Natural killer cell treated with Interleukin-12 subunit alpha and Interleukin-12 subunit beta and Interleukin-15 and Interleukin-18, amount 100 ng/mL, for 72 hours (primary cell): ENCODE data around the gene RNU1-2. TPM values are rescaled to one million over a fixed set of nuclear protein-coding genes. Genes with fewer than 3 reads are reported as not detected.
"Not testable (repeated sequence)": the region's sequence is repeated elsewhere in the genome, so short reads cannot be mapped to it uniquely, and the experiment has no call there.

ENCODE experiments used
- ATAC-seq, 2 donors: fragments of 150-1000 bp; cut with Tn5 transposase in 1 of 2; sonication (Bioruptor Pico), chemical (Tn5 transposase) in 1 of 2; 2 replicates each; pipeline ENCODE4 v1.10.0; 2021
- DNase-seq: peaks from one replicate; pipeline ENCODE4 v3.0.0; 2022; ENCODE audit warnings: low spot score
- H3K27ac Mint-ChIP-seq, 2 donors: 1 replicate in 1 of 2; 2 replicates in 1 of 2; pipeline ENCODE4 v1.8.0; 2022; ENCODE audit warnings: mixed read lengths in 2 of 2, mild to moderate bottlenecking in 1 of 2, moderate library complexity in 1 of 2
- H3K27me3 Mint-ChIP-seq, 2 donors: 1 replicate in 1 of 2; 2 replicates in 1 of 2; pipeline ENCODE4 v1.8.0; 2022; ENCODE audit warnings: mixed read lengths in 2 of 2
- H3K36me3 Mint-ChIP-seq: one replicate; pipeline ENCODE4 v1.8.0; 2022; ENCODE audit warnings: mixed read lengths
- H3K4me1 Mint-ChIP-seq, 2 donors: 1 replicate in 1 of 2; 2 replicates in 1 of 2; pipeline ENCODE4 v1.8.0; 2022; ENCODE audit warnings: low read depth in 2 of 2, mixed read lengths in 2 of 2, mild to moderate bottlenecking in 1 of 2
- H3K4me3 Mint-ChIP-seq: one replicate; pipeline ENCODE4 v1.8.0; 2022; ENCODE audit warnings: mixed read lengths
- H3K9me3 Mint-ChIP-seq: 2 replicates; pipeline ENCODE4 v1.8.0; 2022; ENCODE audit warnings: mixed read lengths
- total RNA-seq, 2 donors: library from RNA; stranded (reverse); gene quantifications; one replicate each; pipeline ENCODE4 v1.2.3, GENCODE V29; 2022

RNU1-2 gene
- total RNA-seq, 2 donors from 2014 or later, result 1,591 to 3,879 TPM

GRCh38 chr1:16933945-16934344 lies 38.2 kb downstream of the RNU1-2 start:
- not testable (repeated sequence) for H3K4me3 Mint-ChIP-seq, DNase-seq, ATAC-seq, H3K27ac Mint-ChIP-seq, H3K9me3 Mint-ChIP-seq, H3K4me1 Mint-ChIP-seq, H3K36me3 Mint-ChIP-seq, H3K27me3 Mint-ChIP-seq

- not testable (repeated sequence) for ATAC-seq, H3K36me3 Mint-ChIP-seq, H3K9me3 Mint-ChIP-seq, H3K27me3 Mint-ChIP-seq, DNase-seq, H3K4me3 Mint-ChIP-seq, H3K27ac Mint-ChIP-seq, H3K4me1 Mint-ChIP-seq
Observed at GRCh38 chr1:16936580-16936979, 40.8 kb downstream of the RNU1-2 start.

DNA sequence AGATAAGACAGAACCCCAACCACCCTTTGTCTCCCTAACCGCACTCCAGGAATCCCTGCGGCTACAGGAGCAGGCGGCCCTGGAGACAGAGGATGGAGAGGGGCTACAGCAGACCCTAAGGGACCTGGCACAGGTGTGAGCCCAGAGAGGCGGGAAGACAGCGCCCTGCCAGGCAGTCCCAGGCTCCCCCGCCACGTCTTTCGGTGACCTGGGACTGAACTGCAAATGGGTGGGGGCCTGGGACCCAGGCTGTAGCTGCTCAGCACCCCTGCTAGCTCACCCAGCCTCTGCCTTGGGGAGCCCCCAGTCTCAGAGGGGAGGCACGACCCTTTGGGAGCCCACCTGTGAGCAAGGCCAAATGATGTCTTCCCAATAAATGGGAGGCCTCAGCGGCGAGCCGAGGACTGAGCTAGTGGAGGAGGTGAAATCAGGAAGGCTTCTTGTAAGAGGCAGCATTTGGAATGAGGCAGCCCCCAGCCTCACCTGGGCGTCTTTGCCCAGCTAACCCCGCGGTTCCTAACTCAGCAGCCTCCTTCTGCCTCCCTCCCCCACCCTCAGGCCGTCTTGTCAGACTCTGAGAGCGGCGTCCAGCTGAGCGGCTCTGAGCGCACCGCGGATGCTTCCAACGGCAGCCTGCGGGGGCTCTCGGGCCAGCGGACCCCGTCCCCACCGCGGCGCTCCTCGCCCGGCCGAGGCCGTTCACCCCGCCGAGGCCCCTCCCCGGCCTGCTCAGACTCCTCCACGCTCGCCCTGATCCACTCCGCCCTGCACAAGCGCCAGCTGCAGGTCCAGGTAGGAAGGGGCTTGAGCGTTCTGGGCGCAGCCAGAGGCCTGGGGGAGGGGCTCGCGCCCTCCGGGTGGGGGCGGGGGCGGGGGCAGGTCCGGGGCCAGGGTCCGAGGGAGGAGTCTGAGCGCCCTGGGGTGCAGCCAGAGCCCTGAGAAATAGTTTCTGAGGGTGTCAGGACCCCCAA lies 42.9 kb downstream of the RNU1-2 start:
- DNase-seq (no peak), ATAC-seq (peak in 1 of 2 donors; percentile 5)
- H3K9me3 Mint-ChIP-seq, result no peaks in the 10 kb centered on the region
- H3K4me1 Mint-ChIP-seq, result no peaks in the 10 kb centered on the region
- H3K36me3 Mint-ChIP-seq, result no peaks in the 10 kb centered on the region
- H3K4me3 Mint-ChIP-seq, result no peak overlapping the region
- H3K27me3 Mint-ChIP-seq, result no peaks in the 10 kb centered on the region
- H3K27ac Mint-ChIP-seq, result no peak overlapping the region

GRCh38 chr1:16939386-16940180 lies 43.8 kb downstream of the RNU1-2 start:
- DNase-seq, H3K27ac Mint-ChIP-seq, H3K9me3 Mint-ChIP-seq, H3K4me1 Mint-ChIP-seq, H3K4me3 Mint-ChIP-seq, H3K36me3 Mint-ChIP-seq, H3K27me3 Mint-ChIP-seq: not testable (repeated sequence)
- peak; percentile 22 to 30 for ATAC-seq

DNA sequence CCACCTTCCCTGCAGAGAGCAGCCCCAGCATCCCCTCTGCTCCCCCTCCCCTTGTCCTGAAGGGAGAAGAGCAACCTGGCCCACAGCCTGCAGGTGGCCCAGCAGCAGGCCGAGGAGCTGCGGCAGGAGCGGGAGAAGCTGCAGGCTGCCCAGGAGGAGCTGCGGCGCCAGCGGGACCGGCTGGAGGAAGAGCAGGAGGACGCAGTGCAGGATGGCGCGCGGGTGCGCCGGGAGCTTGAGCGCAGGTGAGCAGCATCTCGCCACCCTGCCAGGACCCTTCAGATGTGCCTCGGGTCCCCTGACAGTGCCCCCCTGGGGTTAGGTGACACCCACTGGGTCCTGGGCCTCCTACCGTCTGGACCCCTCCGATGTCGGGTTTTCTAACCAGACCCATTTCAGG lies 48.3 kb downstream of the RNU1-2 start:
- ATAC-seq, result no peak
- Mint-ChIP-seq H3K4me3 (no peak overlapping the region), H3K27me3 (no peaks in the 10 kb centered on the region), H3K4me1 (no peaks in the 10 kb centered on the region), H3K9me3 (no peaks in the 10 kb centered on the region), H3K27ac (no peak overlapping the region), H3K36me3 (no peaks in the 10 kb centered on the region)
- DNase-seq, result no peak

DNA sequence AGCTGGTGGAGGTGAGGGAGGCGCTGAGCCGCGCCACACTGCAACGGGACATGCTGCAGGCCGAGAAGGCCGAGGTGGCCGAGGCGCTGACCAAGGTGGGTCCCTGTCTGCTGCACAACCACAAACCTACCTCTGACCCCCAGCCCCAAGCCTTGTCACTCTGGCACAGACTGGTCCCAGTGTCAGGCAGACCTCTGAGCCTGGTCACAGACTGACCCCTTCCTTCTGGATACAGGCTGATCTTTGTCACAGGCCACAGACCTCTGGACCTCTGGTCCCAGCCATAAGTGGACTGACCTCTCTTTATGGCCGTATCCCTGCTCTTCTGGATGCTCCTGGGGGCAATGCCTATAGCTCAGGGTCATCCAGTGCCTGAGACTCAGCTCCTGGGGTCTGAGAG lies 49.7 kb downstream of the RNU1-2 start:
- not testable (repeated sequence) for H3K27me3 Mint-ChIP-seq, H3K36me3 Mint-ChIP-seq
- peak; percentile 31 to 54 for ATAC-seq

More for the DNA sequence above, 49.7 kb downstream of the RNU1-2 start:
- not testable (repeated sequence) for H3K9me3 Mint-ChIP-seq, H3K27ac Mint-ChIP-seq, DNase-seq, H3K4me1 Mint-ChIP-seq, H3K4me3 Mint-ChIP-seq

Other genes starting within 250 kb of the RNU1-2 start
- gene RNU1-3, start 229.0 kb upstream of the RNU1-2 start, total RNA-seq, result 1,000 to 10,000 TPM; 1,591 to 3,879 TPM
- gene RNU1-4, start 155.5 kb upstream of the RNU1-2 start, total RNA-seq, result 1,000 to 10,000 TPM; 1,591 to 3,879 TPM
- gene CROCC, start 26.0 kb downstream of the RNU1-2 start, total RNA-seq, result 10 to 100 TPM; 21.0 to 29.3 TPM
- gene MFAP2, start 84.6 kb downstream of the RNU1-2 start, total RNA-seq, result not detected
- 10 to 100 TPM; 68.0 to 88.3 TPM for gene ATP13A2, start 115.9 kb downstream of the RNU1-2 start, total RNA-seq
- 100 to 1,000 TPM in 1 of 2 donors, 10 to 100 TPM in 1; 92.1 to 106 TPM for gene SDHB, start 158.1 kb downstream of the RNU1-2 start, total RNA-seq
- not detected for gene PADI2, start 223.5 kb downstream of the RNU1-2 start, total RNA-seq